A673 (cell line): Measurements from ENCODE around the gene GTF2F1.

ENCODE experiments used
- CTCF ChIP-seq: fragments of 300-800, 200-600 bp; sonication (generic); conservative IDR thresholded peaks from 2 replicates; pipeline ENCODE4 v1.5.1; 2017; ENCODE audit warnings: low read depth, mild to moderate bottlenecking, antibody characterized with exemption, low read length, moderate library complexity, mixed read lengths
- EZH2 ChIP-seq: fragments of 200-600 bp; sonication (generic); IDR thresholded peaks from 2 replicates; pipeline ENCODE4 v1.6.1; 2017; ENCODE audit warnings: borderline replicate concordance, low read depth, mild to moderate bottlenecking, mixed read lengths, antibody characterized with exemption, low read length; ENCODE audit not compliant: poor library complexity, severe bottlenecking

- no peak for TF ChIP-seq CTCF
- no peak for TF ChIP-seq EZH2
Observed at GRCh38 chr19:6379744-6380143, 13.2 kb downstream of the GTF2F1 start.
